H1 (cell line): ENCODE results near the gene FOXA3. TPM values are rescaled to one million over a fixed set of nuclear protein-coding genes. Genes with fewer than 3 reads are reported as not detected.

ENCODE experiments used
- CREB1 ChIP-seq: IDR thresholded peaks from 2 replicates; pipeline ENCODE4 v1.6.1; 2012; ENCODE audit warnings: inconsistent platforms
- RNF2 ChIP-seq: fragments of 200-900, 300-1000 bp; sonication (generic); IDR thresholded peaks from 2 replicates; pipeline ENCODE4 v1.7.1; 2016; ENCODE audit warnings: borderline replicate concordance, low read depth, mild to moderate bottlenecking, antibody characterized with exemption, low read length; ENCODE audit not compliant: poor library complexity, severe bottlenecking; ENCODE audit errors: missing control alignments
- TEAD4 ChIP-seq: IDR thresholded peaks from 2 replicates; pipeline ENCODE4 v1.6.1; 2012; ENCODE audit warnings: low read depth, low read length, inconsistent platforms, mixed read lengths
- ZNF274 ChIP-seq: IDR thresholded peaks from 2 replicates; pipeline ENCODE4 v1.7.0; 2012; ENCODE audit warnings: low read length, borderline replicate concordance; ENCODE audit errors: extremely low read depth
- polyA plus RNA-seq, 7 experiments: library from polyadenylated mRNA; depleted of rRNA in 3 of 7; stranded (reverse) in 5 of 7; unstranded in 2 of 7; fragments of >200 nt in 5 of 7; fragments of 200-250 nt in 2 of 7; gene quantifications; 1 replicate in 5 of 7; 2 replicates in 1 of 7; 4 replicates in 1 of 7; pipeline versions ENCODE4 v1.2.1 to v1.2.3, GENCODE V29; 2011 to 2013; ENCODE audit warnings: missing spikeins in 2 of 7, mixed read lengths in 2 of 7
- total RNA-seq: library from RNA; stranded (reverse); fragmentation: NEBNext Ultra II Directional; extraction: Animal tissue kit (Norgen Biotek cat#: 25700); gene quantifications from 2 replicates; pipeline ENCODE4 v1.2.1, GENCODE V29; 2021
- TF ChIP-seq, protein P1 (sequence below): IDR thresholded peaks from 2 replicates; pipeline ENCODE4 v1.6.1; 2012; ENCODE audit warnings: inconsistent platforms

FOXA3 gene
- total and polyA plus RNA-seq, 2 of the 8 experiments (the other 6 are each of a cell fraction or from before 2014, with no cell fraction given) = 20.2 to 49.1 TPM

- TF ChIP-seq CREB1 (no peak), ZNF274 (no peak), TEAD4 (no peak), RNF2 (no peak)
- TF ChIP-seq, protein P1, sequence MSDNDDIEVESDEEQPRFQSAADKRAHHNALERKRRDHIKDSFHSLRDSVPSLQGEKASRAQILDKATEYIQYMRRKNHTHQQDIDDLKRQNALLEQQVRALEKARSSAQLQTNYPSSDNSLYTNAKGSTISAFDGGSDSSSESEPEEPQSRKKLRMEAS = no peak
Observed at GRCh38 chr19:45862271-45862563, 1.9 kb upstream of the FOXA3 start (continued).
